NCI-H345 (cell line): ENCODE measurements around the gene SGIP1.
"Not testable (repeated sequence)": the region's sequence is repeated elsewhere in the genome, so short reads cannot be mapped to it uniquely, and the experiment has no call there.

Source experiments
- DNase-seq: peaks from one replicate; lab custom pipeline; 2025; lab: John Stamatoyannopoulos, UW

The SGIP1 gene

GRCh38 chr1:66768965-66769364 lies 235.0 kb downstream of the SGIP1 start:
- DNase-seq = no peak

GRCh38 chr1:66769512-66770229 lies 235.7 kb downstream of the SGIP1 start:
- DNase-seq = no peak

- DNase-seq = no peak
These were observed 236.3 kb downstream of the SGIP1 start for GRCh38 chr1:66770240-66770639.

DNA sequence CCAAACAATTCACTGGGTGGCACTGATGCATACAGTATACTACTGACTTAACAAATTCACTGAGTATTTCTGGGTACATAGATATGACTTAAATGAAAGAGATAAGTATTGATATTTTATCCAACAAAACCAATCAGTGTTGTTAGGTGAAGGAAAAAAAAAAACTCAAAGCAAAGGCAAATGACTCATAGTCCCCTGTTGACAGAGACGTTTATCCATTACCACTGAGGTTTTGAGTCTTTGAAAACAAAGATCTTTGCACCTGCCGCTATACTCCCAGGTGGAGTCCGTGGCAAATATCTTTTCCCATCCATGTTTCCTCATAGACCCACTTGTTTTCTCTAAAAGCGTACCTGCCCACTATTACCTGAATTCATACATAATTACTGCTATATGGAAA lies 236.7 kb downstream of the SGIP1 start:
- DNase-seq = no peak

GRCh38 chr1:66773227-66773626 lies 239.3 kb downstream of the SGIP1 start:
- DNase-seq = no peak

DNA sequence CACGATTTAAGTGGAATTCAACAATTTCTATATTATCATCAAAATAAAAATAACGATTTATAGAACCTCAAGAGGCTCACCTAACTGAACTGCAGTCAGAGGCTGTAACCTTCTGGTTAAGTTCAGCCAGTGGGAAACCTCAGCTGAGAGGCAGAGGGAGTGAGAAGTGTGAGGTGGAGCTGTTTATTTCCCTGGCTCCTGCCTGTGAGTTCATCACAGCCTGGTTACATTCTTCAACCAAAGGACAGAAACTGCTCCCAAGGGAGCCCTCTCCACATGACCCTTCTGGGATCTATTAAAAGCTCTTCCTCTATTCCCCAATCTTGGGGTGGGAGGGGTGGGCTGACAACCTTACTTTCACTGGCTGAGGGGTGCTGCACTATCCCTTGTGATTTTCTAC lies 240.5 kb downstream of the SGIP1 start:
- DNase-seq = no peak

DNA sequence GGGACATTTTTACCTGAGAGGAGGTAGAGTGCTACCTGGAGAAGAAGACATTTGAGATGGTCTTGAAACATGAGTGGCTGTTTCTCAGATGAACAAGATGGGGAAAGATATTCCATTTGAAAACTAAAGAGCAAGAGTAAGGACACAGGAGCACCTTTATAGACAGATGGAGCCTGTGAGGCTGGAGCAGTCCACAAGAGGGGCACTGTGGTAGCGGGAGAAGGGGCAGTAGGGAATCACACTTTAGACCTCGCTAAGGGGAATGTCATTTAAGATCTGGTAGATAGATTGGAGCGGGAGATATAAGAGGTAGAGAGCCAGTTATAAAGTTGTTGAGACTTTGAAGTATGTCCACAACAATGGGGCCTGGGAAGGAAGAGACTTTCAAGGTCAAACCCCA lies 241.7 kb downstream of the SGIP1 start:
- DNase-seq = no peak

GRCh38 chr1:66777831-66778230 lies 243.9 kb downstream of the SGIP1 start:
- peak; percentile 5 for DNase-seq

DNA sequence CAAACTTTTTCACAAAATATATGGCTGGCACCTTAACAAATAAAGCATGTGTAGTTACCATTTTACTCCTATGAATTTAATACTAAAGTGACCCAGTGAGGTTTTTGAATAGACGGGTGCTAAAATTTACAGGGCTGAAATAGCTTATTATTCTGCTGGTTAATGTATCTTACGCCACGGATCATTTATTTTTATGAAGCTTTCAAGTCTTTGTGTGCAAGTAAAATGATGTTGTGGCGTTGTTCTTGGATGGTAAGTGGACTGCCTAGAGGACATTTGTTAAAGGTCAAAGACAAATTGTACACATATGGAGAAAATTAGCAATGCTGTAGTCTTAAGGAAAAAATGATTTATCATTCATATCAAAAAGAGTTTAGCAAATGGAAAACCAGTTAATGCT lies 244.3 kb downstream of the SGIP1 start:
- DNase-seq = peak; percentile 39

DNA sequence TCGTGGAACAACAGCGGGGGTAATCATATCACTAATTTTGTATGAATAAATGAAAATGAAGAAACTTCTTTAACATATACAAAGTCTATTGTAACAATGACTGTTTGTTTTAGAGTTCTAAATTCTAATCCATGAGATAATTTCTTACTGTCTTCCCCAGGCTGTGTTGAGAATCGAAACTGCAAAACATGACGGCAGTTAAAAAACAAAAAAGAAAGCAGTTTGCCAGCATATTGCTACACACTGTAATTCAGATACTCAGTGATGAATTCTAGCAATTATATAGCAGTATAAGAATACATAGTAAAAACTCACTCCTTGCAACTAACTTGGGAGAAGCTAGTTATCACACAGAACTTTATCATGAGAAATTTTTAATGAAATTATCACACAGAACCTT lies 245.0 kb downstream of the SGIP1 start:
- no peak for DNase-seq

GRCh38 chr1:66779475-66780078 lies 245.6 kb downstream of the SGIP1 start:
- no peak for DNase-seq

DNA sequence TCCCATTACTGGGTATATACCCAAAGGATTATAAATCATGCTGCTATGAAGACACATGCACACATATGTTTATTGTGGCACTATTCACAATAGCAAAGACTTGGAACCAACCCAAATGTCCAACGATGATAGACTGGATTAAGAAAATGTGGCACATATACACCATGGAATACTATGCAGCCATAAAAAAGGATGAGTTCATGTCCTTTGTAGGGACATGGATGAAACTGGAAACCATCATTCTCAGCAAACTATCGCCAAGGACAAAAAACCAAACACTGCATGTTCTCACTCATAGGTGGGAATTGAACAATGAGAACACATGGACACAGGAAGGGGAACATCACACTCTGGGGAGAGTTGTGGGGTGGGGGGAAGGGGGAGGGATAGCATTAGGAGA lies 251.8 kb downstream of the SGIP1 start:
- DNase-seq = not testable (repeated sequence)

DNA sequence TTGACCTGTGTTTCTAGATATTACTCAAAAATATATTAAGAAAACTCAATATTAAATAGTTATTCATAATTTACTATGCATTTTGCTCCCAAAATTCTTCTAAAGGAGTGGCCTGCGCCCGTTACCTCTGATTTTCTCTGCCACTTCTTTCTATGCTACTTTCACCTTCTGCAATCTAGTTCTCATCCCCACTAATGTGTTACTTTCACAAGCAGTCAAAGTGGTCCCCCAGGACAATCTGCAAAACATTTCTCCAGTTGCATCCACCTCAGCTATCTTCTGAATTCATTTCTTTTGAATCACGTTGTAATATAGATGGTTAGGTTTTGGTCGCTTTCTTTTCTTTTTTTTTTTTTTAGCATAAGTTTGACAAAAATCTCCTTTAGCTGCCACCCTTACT lies 253.7 kb downstream of the SGIP1 start:
- no peak for DNase-seq

DNA sequence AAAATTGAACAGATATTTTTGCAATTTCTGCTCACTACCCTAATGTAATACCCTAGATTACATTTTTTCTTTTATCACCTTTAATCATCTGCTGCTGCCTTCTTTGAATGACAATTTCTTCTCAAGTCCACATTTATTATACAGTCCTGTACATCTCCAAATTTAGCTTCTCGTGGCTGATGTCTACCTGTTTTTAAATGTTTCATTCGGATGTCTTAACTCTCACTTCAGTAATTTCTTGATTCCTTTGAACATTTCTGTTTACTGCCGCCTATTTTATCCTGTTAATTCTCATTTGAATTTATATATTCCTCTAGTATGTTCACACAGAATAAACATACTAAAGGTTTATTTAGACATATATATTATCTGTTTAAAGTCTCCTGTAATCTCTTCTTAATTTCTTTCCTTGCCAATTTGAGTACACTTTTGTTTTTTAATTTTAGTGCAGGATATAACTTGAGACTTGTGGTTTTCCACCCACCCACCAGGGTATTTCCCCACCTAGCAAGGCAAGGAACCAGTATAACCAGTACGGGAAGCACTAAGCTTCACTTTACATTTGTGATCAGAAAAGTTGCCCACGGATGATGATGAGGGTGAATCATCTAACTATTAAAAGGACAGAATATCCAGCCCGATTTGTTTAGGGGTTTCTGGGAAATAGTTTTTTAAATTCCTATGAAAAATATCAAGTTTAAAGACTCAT lies 254.4 kb downstream of the SGIP1 start:
- DNase-seq = no peak

DNA sequence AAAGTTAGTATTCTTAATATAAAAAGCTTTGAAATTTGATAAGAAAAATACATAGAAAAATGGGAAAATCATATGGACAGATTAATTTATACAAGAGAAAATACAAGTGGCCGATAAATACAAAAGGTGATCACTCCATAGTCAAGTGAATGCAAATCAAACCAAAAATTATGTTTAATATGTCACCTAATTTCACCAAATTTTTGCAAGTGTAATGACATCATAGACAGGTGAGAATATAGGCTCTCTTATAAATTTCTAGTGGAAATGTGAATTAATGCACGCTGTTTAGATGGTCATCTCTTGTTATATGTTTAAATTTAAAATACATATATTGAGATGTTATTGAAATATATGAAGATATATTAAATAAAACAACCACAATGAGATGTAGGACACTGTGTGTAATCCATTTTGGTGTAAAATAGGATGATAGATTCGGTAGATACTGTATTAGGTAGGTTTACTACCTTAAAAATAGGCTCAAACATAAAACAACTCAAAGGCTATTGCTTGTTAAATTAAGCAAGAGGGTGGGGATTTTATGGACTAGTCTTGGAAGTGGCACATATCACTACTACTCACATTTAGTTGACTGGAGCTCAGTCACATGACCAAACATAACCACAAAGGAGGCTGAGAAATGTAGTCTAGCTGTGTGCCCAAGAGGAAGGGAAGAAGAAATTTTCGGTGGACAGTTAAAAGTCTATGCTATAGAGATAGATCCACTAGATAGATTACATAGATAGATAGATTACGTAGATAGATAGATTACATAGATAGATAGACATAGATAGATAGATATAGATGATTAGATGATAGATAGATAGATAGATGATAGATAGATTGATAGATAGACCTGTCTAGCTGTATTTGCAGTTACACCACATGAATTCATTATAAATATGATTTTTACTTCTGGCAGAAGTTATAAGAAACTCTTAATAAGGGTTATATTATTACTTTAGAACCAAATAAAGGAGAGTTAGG lies 258.0 kb downstream of the SGIP1 start:
- no peak for DNase-seq

DNA sequence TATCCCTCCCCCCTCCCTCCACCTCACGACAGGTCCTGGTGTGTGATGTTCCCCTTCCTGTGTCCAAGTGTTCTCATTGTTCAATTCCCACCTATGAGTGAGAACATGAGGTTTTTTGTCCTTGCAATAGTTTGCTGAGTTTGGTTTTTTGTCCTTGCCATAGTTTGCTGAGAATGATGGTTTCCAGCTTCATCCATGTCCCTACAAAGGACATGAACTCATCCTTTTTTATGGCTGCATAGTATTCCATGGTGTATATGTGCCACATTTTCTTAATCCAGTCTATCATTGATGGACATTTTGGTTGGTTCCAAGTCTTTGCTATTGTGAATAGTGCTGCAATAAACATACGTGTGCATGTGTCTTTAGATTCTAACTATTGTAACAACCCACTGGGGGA lies 261.9 kb downstream of the SGIP1 start:
- not testable (repeated sequence) for DNase-seq
